SU-DHL-6 (cell line): ENCODE results near the gene FBRSL1.

Experiments used
- CTCF ChIP-seq: fragments of 200-600 bp; sonication (generic); IDR thresholded peaks from one replicate; pipeline ENCODE4 v1.5.1; 2017; ENCODE audit warnings: antibody characterized with exemption, mild to moderate bottlenecking, low read length, moderate library complexity; ENCODE audit not compliant: insufficient read depth, poor library complexity, severe bottlenecking
- EZH2phosphoT487 ChIP-seq: fragments of 200-600 bp; sonication (generic), shearing (Covaris generic); conservative IDR thresholded peaks from 2 replicates; pipeline ENCODE4 v1.6.1; 2018; ENCODE audit warnings: mild to moderate bottlenecking, antibody characterized with exemption, low read length, moderate library complexity, mixed read lengths

- TF ChIP-seq CTCF (no peak), EZH2phosphoT487 (no peak)
Measured at GRCh38 chr12:132477703-132478432, 12.1 kb upstream of the FBRSL1 start.
